Activated effector memory CD4-positive, alpha-beta T cell treated with anti-CD3 and anti-CD28 coated beads, Interleukin-2, amount 50 U/mL, for 16 hours (primary cell): ENCODE results near the gene ANKRD18A.
A peak's percentile ranks its signal among the peaks of the same experiment; 100 is the strongest.

ENCODE experiments used
- DNase-seq: peaks from one replicate; pipeline ENCODE4 v3.0.0-alpha.2; 2020

Gene ANKRD18A

DNA sequence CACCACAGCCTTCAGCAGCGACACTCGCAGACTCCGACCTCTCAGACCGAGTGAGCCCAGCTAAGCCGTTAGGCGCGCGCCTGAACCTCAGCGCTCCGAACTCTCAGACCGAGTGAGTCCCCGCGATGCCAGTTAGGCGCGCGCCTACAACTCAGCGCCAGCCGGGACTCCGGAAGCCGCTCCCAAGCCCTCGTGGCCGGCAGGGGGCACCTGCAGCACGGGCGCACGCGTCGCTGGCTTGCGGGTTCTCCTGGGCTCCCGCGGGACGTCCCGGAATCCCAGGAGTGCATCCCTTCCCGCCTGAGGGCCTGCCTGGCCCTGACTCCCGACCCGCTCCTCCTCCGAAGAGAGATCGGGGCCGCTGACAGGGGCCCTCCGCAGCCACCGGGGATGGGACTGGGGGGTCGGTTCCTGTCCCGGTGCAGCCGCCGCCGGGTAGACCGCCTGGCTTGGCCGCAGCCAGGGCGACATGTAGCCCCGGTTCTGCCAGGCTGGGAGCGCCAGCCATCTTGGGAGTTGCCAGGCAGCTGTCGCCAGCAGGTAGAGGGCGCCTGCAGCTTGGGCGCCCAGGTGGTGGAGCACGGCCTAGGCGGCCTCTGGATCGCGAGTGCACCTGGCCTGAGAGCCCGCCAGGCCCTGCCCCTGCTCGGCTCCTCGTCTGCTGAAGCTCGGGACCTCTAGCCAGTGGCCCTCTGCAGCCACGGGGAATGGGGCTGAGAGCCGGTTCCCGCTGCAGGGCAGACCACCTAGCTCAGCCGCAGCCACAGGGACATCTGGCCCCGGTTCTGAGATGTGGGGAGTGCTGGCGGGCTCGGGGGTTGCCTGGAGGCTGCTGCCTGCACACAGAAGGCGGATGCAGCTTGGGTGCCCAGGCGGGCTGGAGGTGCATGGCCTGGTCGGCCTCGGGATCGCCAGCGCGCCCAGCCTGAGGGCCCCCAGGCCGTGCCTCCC is at the start of gene ANKRD18A:
Gene ANKRD18A, minus strand, starts transcription at position 114 of the 951 bp plus-strand sequence. CDS start 311 bp downstream, outside the sequence.
- peak; percentile 89 for DNase-seq

DNA sequence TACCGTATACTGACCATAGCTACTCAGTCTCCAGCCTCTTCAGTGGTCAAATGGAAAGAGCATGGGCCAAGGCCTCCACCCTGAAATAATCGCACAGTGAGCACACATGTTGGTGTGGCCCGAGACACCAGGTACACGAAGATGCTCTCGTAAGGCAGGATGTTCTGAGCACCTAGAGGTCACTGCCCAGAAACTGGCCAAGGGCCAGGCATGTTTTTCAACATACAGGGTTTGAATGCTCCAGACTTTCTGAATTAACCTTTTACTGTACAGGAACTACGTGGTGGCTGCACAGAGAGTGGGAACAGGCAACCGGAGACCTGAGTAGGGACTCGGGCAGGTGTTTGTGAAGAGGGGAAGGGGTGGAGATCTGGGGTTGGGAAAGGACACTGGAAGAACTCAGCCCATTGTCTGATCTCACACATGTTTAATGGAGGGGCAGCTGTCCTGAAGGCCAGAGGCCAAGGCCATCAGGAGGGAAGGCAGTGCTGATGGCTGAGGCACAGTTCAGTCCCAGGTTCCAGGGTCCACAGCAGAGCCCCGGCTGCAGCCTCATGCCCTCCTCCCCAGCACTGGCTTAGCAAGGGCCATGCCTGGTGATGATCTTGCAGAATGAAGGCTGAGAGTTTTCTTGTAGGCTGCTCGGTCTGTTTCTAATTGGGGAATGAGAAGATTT is 48.5 kb upstream of the ANKRD18A start:
- DNase-seq, result no peak

DNA sequence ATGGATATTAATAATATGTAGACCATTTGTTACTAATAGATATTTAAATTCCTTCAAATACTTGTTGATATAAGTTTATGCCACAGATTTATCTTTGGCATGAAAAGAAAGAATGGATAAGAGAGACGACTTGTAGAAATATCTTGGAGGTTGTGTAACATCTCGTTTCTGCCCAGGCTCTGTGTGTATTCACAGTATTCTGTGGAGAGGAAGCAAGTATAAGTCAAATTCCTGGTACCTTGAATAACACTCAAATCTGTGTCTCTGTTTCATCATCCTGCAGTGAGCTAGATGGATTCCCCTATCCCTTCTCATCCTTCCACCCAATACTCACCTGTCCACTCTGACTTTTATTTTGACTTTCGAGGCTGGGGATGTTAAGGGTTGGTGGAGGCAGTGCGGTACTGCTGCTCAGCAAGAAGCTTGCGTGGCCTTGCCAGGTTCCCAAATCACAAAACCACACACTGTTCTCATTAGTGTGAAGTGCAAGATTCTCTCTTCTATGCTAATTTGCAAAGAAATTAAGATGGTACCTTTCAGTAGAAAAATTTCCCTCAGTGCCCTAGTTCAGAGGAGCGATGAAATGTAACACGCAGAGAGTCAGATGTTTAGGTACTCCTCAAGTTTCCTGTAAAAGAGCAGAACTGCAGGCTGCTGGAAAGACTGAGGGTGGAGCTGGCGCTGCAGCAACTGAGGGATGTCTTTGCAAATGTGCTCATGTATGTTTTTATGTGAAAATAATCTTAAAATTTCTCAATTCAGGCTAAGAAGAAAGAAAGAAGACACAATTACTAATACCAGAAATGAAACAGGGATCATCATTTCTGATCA is 42.6 kb upstream of the ANKRD18A start:
- DNase-seq, result no peak

DNA sequence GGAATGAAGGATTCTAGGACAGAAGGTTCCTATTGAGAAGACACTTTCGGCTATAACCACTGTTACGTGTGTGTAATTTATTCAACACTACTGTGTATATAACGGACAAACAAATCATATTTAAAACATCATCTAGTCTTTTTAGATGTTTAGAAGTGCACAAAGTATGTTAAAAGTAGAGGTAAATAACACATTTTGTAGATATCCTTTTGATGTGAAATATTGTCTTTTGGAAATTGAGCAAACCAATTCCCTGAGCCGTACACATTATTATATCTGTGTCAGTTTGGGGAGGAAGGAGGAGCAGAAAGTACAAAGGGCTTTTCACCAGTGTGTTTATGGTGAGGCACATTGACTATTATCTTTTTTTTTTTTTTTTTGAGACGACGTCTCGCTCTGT is 39.1 kb upstream of the ANKRD18A start:
- DNase-seq, result no peak

DNA sequence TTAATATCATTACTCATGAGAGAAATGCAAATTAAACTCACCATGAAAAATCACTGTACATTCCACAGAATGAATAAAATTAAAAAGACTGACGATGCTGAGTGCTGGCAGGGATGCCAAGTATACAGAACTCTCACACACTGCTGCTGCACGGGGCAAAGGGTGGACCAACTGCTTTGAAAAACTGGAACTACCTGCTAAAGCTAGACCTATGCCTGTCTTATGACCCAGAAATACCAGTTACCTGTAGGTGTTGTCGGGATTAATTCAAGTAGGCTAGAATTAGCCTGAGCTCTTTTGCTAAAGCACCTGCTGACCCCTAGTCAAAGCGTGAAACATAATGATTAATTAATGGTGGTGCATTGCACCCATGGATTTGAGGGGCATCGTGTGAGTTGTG is 36.5 kb upstream of the ANKRD18A start:
- DNase-seq, result no peak

DNA sequence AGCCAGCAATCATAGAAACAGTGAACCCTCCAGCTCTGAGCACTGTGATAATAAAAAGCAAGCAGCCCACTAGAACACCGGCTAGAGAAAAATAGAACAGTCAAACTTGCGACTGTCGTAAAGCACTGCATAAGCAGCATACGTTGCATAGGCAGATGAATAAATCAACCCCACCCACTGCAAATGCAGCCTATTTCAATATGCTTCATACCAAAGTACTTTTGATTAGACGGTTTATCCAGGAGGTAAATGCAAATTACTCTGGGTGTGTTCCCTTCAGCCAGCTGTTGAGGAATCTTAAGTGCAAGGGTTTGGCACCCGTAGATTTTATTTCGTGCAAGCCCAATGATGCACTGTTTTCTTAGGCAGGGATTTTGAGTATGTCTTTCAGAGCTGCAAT is 32.1 kb upstream of the ANKRD18A start:
- DNase-seq, result no peak

DNA sequence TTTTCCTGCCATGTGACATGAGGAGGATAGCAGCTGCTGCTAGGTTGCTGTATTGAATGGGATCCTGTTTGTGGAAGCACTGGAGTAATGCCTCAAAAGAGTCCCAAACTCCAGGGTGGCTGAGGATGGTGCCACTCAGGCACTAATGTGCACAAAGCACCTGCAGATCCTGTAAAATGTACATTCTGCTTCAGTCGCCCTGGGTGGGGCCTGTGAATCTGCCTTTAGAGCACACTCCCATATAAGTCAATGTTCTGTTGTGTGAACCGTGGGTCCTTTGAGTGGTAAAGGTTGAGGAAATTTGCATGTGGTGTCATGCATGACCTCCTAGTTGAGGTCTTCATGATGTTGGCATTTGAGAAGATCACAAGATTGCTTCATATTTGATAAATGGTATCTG is 31.6 kb upstream of the ANKRD18A start:
- no peak for DNase-seq

DNA sequence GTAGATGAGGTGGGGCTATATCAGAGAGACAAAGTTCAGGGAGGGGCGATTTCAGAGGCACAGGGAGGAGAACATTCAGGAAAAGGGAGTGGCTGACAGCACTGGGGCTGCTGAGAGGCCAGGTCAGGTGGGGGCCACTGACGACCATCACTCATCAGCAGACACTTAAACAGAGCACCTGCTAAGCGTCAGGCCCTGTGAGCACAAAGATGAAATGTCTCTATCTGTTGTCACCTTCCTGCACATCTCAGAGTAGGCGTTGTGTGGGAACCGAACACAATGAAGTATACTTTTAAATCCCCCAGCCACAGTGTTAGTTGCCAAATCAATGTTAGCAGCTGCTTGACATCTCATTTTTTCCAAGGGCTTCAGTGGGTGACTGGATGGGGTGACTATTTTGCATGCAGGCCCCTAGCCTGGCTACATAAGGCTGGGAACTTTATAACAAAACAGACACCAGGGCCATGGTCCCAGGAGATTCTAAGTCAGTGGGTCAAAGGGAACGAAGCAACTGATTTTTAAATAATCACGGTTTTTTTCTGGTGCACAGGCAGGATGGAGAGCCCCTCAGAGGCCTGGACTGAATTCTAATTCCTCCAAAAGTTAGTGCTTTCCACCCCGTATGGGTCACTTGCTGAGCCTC is 31.1 kb upstream of the ANKRD18A start:
- no peak for DNase-seq

DNA sequence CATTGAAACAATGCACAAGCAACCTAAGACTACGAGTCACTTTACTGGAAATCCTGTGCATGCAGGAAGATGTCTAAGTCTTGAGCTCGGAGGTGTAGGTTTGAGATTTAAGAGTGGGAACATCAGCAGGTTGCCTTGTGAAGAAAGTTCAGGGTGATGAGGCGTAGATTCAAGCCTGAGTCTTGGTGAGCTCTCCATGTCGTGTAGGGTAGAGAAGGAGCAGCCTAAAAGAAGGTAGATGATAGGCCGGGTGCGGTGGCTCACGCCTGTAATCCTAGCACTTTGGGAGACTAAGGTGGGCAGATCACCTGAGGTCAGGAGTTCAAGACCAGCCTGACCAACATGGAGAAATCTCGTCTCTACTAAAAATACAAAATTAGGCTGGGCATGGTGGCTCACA is 30.2 kb upstream of the ANKRD18A start:
- no peak for DNase-seq

DNA sequence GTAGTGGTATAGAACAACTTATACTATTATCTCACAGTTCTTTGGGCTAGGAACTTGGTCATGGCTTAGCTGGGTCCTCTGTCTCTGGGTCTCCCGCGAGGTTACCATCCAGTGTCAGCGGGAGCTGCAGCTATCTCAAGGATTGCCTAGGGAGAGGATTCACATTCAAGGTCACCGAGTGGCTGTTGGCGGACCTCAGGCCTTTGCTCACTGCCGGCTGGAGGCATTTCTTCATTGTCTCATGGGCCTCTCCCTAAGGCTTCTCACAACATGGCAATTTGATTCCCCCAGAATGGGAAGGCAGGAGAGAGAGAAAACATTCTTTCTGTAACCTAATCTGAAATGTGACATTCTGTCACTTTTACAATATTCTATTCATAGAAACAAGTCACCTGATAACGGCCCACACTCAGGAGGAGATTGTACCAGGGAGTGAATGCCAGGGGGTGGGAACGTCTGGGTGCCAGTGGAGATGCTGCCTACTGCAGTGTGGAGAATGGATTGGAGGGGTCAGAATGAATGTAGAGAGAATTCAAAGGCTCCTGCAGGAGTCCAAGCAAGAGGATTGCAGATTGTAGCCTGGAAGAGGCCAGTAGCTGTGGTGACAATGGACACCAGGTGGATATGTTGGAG is 29.5 kb upstream of the ANKRD18A start:
- no peak for DNase-seq

DNA sequence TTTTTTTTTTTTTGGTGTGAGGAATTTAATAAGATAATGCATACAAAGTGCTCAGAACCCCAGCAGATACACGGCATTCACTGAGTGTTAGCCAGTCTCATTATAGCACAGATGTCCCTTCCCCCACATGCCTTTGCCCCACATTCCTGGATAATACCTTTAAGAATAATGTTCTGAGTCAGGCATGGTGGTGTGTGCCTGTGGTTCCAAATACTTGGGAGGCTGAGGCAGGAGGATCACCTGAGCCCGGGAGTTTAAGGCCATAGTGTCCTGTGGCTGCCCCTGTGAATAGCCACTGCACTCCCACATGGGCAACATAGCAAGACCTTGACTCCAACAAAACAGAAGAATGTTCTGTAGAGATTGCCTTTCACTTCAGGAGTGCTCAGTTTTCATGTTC is 24.2 kb upstream of the ANKRD18A start:
- no peak for DNase-seq

DNA sequence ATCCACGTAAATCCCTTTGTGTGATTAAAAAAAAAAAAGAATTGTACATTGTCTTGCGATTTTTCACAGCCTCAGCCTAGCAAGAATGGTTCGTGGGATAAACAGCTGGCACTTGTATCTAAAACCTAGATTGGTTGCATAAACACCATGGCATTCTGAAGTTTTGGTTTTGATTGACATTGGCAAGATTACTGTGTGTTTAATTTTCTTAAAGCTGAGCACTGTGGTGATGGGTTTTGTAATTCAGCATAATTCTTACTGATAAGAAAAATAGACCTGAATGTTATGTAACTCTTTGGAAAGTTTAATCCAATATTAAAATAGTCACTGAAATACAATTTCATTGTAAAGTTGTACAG is 23.4 kb upstream of the ANKRD18A start:
- no peak for DNase-seq

DNA sequence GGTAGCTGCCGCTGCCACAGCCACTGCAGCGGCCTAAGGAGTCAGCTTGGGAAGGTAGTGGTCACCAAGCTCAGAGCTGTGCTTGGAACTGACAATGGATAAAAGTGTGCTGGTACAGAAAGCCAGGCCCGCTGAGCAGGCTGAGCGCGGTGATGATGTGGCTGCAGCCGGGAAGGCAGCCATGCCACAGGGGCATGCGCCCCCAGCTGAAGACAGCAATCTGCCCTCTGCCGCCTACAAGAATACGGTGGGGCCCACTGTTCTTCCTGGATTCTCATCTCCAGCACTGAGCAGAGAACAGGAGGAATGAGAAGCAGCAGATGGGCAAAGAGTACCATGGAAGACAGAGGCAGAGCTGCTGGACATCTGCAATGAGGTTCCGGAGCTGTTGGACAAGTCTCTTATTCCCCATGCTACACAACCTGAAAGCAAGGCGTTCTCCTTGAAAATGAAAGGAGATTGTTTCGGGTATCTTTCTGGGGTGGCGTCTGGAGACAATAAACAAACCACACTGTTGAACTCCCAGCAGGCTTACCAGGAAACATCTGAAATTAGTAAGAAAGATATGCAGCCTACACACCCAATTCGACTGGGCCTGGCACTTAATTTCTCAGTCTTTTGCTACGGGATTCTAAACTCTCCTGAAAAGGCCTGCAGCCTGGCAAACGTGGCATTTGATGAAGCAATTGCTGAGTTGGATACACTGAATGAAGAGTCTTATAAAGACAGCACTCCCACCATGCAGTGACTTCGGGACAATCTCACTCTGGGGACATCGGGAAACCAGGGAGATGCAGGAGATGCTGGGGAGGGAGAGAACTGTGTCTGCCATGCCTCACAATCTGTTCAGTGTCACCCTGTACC is 22.8 kb upstream of the ANKRD18A start:
- DNase-seq, result no peak

DNA sequence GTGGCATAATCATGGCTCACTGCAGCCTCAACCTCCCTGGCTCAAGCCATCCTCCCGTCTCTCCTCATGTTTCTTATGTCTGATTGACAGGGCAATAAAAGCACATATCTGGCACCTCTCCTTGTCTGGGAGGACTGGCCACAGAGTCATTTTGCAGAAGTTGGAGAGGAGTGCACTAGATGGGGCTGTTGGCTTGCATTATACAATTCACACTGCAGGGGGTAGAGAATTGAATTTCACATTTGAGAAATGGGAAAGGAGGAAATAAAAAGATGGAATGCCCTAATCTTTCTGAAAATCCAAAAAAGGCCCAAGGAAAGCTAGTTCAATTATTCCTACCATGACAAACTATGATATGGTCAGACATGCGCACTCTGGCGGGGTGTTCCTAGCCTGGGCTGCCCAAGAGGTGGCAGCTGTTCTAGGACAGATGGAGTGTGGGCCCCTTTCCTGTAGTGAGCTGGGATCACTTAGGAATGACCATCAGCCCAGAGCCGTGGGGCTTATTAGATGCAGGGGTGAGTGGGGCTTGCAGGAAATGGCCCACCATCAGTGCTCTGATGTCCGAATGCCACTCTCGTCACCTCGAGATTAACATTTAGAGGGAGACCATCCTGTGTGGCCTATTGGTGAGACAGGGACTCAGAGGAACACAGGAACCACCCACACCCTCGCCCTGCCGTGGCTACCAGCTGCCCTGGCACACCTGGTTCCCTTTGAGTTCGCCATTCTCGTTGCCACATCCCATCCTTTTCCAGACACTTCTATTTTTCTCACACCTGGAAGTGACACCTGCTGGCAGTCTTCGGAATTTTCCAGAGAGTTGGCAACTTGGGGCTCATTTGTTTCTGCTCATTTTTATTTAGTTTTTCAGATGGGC is 21.8 kb upstream of the ANKRD18A start:
- DNase-seq, result no peak

DNA sequence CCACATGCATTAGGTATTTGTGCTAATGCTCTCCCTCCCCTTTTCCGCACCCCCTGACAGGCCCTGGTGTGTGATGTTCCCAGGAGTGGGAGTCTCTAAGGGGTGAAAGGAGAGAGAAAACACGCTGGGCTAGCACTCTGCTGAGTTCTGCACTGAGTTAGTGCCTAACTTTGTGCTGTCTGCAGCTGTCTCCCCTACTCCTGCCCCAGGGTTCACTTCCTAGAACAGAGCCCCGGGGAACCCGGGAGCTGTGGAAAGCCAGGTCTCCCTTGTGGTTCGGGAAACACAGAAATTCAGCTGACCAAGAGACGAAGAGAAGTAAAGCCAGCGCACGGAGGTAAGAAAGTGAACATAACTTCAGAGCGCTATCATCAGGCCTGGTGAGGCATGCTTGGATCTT is 20.7 kb upstream of the ANKRD18A start:
- no peak for DNase-seq

DNA sequence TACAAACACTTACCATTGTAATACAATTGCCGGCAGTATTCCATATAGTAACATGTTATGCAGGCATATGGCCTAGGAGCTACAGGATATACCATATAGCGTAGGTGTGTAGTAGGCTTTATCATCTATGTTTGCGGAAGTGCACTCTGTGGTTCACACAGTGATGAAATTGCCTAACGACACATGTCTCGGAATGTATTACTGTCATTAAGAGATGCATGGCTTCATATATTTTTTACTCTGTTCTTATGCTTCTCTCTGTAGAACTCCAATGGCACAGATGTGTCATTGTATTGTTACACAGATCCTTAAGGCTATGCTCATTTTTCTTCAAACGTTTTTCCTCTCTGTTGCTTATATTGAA is 19.2 kb upstream of the ANKRD18A start:
- DNase-seq, result no peak

DNA sequence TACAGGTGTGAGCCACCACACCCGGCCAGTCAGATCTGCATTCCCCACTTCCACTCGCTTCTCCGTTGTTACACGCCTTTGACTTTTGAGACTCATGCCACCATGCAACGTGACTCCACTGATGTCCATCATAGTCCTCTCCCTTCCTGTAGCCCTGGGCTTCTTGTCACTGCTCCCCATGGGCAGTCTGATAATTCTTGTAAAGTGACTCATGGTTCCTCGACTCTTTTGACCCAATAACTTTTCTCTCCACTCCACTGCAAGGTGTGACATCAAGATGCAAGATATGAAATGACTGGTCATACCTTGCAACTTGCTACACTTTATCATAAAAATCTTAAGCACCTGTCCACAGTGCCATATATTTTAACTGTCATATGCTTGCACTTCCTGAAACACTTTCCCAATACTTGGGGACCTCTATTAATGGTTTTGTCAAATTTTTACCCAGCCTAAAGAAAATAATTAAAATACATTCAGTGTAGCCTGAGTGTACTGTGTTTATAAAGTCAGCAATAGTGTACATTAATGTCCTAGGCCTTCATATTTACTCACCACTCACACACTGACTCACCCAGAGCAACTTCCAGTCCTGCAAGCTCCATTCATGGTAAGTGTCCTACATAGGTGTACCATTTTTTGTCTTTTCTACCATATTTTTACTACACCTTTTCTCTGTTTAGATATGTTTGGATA is 18.6 kb upstream of the ANKRD18A start:
- DNase-seq, result no peak

DNA sequence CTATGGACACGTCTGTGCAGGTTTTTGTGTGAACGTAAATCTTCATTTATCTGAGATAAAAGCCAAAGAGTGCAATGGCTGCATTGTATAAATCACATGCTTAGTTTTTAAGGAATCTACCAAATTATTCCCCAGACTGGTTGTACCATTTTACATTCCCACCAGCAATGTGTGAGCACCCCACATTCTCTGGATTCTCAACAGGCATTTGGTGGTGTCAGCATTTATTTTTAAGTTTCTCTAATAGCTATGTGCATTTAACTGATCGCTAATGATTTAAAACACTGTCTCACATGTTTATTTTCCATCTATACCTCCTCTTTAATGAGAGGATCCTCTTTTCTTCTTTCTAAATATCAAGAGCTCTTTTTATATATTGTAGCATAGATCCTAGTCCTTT is 13.9 kb upstream of the ANKRD18A start:
- DNase-seq, result no peak

DNA sequence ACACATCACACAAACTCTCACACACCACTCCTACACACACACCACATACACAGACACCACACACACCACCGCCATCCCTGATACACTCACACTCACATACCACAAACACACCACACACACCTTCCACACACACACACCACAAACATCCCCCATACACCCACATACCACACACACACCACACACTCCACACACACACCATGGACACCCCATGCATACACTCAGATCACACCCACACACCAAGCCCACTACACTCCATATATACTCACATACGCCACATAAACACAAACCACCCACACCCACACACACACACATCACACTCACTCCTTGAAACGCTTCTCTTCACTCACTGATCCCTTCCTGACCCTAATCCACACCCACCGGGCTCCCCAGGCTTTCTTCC is 9.1 kb upstream of the ANKRD18A start:
- DNase-seq, result no peak

DNA sequence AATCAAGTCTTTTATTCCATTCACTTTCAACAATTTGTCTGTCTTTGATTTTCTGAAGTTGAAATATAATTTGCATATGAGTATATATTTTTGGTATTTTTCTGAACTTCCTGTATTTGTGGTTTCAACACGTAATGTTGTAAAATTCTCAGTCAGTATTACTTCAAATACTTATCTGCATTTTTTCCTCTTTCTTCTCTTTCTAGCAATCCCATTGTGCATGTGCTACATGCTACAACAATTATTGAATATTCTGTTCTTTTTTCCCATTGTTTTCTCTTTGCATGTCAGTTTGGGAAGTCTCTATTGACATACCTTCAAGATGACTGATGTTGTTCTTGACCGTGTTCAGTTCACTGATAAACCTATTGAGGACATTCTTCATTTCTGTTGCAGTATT is 5.6 kb upstream of the ANKRD18A start:
- no peak for DNase-seq
